ENCODE results near the gene ERBB4.
"Not testable (repeated sequence)": the region's sequence is repeated elsewhere in the genome, so short reads cannot be mapped to it uniquely, and the experiment has no call there.

ERBB4 gene

DNA sequence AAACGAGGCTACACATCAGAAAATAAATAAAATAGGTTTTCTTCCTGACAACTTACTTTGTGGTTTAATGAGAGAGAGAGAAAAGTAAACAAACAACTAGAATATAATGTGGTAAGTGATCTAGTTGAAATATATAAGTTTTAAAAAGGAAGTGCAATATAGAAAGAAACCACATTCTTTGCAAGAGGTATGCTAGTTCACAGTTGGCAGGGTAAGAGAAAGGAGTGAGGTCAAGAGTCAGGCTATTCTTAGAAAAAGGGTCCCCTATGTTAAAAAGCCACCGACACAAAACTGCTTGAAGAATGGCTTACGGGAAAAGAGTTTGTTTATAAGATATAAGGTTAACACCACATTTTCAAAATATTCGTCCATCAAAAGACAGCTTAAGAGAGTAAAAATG lies 462.1 kb downstream of the ERBB4 start:
- no peak for DNase-seq (ENCODE audit: low read depth)

DNA sequence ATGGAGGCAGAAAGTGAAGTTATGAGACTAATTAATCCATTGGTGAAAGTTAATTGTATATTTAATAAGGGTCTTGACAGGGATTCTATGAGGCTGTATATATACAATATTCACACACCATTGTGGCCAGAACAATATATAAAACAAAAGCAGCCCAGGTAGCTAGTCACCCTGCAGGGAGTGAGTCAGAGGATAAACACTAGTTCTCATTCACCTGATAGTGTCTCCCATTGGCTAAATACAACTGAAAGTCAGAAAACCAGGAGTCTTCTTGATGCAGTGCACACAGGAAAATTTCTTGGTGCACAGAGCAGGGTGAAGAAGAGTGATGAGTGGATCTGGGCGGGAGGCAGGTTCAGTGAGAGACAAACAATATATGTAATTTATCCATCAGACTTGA lies 465.2 kb downstream of the ERBB4 start:
- DNase-seq (ENCODE audit: low read depth) = no peak

DNA sequence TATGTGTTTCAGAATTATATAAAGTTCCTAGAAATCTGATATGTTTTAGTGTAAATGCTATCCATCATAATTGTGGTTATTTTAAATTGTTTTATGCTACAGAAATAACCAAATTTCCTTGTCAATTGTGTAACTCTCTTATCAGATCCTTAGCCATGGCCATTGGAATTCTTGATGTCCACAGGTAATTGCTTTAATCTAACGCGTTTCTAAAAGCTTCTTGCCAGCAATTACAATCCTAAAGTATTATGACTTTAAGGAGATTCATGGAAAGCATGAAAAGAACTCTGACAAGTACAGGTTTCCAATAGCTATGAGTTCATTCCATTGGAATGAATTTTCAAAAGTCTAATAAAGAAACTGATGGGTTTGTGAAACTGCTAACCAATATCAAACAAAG lies 472.1 kb downstream of the ERBB4 start:
- no peak for DNase-seq (ENCODE audit: low read depth)

DNA sequence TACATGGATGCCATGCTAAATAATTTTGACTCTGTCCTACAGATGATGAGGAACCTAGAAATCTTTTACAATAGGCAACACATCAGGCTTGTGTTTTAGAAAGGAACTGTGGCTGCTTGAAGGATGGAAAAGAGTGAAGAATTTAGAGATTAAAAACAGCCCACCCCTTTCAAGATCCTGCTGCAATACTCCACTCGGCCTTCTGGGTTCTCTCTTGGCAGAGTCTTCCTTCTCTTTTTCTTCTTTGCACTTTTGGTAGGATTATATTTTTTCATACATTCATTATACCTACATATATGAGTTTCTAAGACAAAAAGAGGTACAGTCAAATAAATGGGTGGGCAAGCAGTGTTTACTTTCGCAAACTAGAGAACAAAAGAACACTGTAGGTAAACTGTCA lies 474.3 kb downstream of the ERBB4 start:
- DNase-seq (ENCODE audit: low read depth) = no peak

DNA sequence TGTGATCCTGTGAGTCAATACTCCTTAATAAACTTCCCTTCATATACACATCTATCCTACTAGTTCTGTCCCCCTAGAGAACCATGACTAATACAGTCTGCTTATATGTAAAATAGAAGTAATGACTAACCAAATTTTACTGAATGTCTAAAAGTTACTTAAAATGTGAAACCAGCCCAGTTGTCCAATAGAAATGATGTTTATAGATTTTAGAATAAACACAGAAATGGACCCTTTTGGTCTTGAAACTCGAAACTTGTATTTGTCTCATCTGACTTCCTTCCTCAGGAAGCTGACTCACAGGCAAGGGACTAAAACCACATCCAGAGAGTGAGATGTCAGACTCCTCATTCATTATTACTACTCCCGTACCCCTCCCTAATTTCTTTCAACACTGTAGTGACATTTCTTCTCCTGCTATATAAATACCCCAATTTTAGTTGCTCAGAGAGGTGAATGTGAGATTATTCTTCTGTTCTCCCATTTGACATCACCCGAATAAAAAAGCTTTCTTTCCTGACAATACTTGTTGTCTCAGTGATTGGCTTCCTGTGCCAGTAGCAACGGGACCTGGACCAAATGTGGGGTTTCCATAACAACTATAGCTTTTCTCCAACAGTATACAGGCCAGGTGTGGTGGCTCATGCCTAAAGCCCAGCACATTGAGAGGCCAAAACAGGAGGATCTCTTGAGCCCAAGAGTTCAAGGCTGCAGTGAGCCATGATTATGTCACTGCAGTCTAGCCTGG lies 486.0 kb downstream of the ERBB4 start:
- no peak for DNase-seq (ENCODE audit: low read depth)

DNA sequence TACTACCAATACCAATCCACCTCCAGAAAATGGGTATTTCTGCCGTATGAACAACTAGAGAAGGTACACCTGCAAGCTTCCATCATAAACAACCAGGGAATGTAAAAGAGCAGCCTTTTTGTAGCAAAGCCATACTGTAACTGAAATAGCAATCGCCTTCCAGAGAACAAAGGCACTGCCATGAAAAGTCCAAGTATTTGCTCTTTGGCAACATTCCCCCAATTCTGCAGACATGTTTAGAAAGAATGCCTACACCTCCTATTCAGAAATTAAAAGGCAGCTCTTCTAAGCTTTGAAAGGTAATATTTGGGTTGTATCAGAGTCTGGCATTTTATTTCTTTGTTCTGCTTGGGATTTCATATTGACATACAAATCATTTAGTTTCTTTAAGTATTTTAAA lies 487.7 kb downstream of the ERBB4 start:
- no peak for DNase-seq (ENCODE audit: low read depth)

DNA sequence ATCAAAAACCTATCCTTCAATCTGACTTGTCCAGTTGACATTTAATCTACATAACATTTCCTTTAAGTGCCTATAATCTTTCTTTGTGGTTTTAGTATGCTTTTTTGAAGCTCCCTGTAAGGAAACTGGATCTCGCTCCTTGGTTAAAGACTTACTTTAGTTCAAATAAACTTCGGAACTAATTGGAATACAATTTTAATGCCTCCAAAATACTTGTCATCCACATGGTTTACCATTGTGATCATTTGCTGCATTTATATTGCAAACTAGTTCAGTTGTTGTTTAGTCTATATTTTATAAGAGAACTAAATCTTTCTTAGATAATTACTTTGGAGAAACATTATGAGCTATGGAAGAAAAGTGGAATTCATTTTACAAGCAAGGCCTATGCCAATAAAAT lies 496.0 kb downstream of the ERBB4 start:
- DNase-seq (ENCODE audit: low read depth) = no peak

DNA sequence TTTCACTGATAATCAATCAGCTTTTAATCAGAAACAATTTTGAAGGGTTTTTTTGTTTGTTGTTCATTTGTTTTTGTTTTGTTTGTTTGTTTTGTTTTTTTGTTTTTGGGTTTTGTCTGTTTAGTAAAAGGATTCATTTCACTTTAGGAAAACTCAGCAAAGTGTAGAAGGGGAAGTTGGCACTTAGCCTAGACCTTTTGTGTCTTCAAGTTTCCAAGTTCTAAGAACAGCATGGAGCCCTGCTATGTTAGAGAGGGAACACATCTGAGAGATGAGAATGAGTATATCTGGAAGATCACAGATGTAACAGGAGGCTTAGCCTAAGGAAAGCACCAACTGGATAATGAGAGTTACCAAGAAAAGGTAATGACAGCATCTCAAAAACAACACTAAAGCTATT lies 501.5 kb downstream of the ERBB4 start:
- DNase-seq (ENCODE audit: low read depth) = no peak

DNA sequence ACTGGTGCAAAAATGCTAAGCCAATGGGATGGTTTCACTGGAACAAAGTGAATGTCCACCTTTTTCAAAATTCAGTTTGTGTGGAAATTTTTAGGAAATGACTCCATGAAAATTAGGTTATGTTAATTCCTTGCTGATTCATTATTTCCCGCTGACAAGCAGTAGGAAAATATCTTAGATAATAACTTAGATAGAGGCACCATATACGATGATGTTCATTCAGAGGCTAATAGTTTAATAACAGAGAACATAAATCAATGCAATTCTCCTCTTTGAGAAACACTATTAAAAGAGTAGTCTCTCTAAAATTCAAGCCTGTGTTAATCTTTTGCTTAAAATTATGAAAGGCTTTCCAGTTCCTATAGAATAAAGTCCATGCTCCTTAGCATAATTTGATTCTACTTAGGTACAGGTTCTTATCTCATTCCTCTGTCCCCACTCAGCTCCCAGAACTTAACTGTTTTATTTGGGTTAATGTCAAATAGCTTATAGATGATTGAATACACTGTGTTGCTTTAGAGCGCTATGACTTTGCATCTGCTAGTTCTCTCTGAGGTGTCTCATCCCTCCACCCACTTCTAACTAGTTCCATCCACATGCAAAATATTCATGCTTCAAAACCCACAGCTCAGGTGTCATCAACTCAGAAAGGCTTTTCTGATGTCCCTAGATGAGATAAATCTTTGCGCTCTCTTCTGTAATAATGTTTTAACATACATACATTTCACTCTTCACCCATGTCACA lies 503.6 kb downstream of the ERBB4 start:
- no peak for DNase-seq (ENCODE audit: low read depth)

DNA sequence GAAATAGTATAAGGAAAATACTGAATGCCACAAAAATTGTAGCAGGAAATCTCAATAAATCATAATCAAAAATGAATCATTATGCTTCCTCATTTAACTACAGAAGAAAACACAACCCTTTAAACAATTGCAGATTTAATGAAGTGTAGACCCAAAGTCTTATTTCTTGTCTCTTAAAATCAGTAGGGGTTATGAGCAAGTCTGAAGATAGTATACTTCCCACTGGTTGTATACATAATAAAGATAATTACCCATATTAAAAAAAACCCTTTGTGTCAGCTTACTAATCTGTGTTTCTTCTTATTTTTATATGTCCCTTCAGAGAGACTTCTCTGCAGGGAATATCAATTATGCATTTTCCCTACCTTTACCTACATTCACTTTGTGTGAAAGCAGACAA lies 504.7 kb downstream of the ERBB4 start:
- no peak for DNase-seq (ENCODE audit: low read depth)

DNA sequence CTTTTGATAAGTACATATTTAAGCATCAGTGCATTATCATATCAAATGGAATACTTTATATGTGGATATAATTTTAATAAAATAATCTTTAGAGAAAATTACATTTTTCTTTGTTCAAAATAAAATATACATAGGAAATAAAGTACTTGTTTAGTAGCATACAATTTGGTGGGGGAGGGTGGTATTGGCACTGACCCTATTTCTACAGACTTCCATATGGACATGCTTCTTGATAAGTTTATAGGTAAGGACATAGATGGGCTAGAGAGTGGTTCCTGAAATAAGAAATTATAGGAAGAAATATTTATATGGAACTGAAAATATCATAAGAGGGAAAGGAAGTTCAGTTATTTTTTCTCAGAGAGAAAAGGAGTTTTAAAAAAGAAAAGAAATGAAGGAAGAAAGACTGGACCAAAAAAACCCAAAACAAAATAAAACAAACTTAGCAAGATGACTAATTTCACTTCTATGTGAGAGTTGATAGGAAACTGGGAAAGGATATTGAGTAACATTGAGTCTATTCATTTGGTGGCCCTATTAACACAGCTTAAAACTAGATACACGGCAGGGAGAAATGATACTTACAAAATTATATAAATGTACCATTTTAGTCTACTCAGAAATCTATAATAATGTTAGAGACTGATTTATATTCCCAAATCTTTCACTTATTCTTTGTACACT lies 505.9 kb downstream of the ERBB4 start:
- no peak for DNase-seq (ENCODE audit: low read depth)

DNA sequence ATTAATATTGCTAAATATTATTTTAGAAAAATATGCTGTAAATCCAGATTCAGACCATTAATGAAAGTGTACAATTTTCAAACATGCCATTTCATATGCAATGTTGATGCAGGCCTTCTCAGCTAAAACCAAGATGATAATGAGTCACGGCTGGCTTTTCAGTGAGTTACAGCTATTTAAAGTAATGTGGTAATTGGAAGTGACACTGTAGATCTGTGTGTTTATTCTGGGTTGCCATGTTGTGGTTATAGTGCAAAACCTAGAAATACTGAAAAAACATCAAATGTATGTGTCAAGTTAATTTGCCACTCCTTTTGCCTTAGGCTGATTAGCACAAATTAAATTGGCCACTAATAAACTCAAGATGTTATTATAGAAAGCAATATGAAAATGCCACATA lies 506.6 kb downstream of the ERBB4 start:
- DNase-seq (ENCODE audit: low read depth) = no peak

DNA sequence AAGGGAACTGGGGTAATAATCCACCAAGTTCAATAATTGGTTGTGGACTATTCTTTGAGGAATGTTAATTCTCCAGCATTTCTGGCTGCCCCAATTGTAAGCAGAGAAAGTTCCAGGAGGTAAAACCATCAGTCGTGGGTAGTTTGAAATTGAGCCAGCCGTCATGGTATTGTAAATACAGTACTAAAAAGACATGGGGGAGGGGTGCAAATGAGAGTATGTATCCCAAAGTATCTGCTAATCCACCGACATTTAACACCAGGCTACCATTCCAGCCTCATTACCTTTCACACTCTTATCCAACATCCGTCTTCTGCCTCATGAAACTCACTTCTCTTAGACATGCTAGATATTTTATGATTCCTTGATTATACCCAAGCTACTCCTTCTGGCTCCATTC lies 507.9 kb downstream of the ERBB4 start:
- DNase-seq (ENCODE audit: low read depth) = no peak

DNA sequence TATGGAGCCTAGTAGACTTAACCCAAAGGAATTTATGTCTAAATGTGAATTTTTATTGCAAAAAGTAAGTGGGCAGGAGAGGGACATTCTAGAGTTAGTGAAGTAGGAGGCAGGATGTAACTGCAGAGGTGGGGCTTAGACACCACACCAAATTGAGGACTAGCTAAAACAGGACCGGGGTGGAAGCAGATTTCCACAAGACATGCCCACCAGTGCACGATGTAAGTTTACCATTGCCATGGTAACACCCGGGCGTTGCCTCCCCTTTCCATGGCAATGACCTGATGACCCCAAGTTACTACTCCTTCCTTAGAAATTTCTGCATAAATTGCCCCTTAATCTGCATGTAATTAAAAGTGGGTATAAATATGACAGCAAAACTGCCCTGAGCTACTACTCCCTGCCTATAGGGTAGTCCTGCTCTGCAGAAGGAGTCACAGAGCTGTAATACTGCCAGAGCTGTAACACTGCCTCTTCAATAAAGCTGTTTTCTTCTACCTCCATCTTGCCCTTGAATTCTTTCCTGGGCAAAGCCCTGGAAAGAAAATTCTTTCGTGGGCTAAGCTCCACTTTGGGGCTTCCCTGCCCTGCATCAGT lies 509.7 kb downstream of the ERBB4 start:
- no peak for DNase-seq (ENCODE audit: low read depth)

DNA sequence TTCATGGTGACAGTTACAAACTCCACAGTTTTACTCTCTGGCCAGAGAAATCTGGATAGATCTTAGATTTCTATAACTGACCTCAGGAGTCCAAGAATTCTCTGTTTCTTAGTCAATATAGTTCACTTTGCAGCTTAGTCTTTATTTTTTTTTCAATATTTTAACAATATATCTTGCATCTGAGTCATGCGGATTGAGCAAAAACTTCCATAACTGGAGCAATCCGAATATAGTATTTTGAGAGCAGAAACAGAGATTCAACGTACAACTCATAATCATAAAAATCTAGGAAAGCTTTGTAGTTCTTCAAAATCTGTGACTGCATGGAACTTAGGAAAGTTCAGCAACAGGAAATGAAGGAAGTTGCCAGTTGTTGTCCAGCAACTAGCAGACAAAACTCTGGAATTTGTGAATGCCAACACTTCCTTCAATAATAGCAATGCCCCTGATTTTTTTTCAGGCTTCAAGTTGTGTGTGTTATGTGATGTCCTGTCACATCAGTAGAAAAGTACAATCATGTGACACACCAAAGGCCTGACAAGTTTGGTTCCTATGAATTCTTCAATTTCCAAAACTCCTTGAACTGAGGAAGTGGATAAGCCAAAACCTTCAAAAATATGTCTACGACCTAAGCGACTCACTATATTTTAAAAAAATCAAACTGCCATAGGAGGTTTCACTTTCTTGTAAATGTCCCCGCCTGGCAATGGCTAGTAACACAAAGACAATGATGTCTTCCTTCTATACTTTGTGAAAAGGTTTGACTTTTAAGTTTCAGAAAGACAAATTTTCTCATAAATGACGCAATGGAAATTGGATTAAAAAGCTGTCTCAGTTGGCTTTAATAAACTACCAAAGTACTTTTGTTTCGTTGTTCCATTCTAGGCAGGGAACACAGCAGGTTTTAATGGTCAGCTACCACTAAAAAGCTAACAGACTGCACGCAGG lies 510.6 kb downstream of the ERBB4 start:
- DNase-seq (ENCODE audit: low read depth) = no peak

DNA sequence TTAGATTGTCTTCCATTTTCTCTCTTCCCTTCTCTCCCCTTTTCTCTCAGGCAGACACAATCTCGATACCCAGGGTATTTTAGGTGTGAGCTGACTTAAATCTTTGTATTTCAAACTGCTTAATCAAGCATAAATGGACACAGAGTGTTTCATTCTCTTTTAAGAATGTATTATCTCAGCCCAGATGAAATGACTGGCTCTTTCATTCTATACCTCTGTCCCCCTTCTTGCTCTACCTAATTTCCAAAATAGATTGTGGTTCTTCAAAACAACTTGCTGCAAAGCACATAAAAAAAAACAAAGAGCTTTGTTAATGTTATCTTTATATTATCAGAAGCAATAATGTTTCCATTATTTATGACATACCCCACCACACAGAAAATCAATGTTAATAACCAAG lies 514.6 kb downstream of the ERBB4 start:
- no peak for DNase-seq (ENCODE audit: low read depth)

DNA sequence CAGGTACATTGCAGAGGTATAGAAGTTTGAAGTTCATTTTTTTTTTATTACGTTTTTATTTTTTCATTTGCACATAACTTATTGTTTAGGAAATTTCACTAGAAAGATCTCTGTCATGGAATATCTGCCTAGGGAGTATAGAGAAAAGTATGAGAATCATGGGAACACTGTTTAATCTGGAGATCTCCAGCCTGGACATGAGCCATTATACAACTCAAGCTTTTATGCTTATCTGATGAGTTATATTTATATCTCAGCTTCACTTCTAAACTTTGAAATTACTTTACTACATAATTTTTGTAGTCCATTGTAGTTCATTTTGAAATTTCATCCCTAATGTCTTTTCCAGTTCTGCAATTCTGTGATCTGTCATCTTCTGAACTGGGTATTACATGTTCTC lies 515.6 kb downstream of the ERBB4 start:
- DNase-seq (ENCODE audit: low read depth) = no peak

DNA sequence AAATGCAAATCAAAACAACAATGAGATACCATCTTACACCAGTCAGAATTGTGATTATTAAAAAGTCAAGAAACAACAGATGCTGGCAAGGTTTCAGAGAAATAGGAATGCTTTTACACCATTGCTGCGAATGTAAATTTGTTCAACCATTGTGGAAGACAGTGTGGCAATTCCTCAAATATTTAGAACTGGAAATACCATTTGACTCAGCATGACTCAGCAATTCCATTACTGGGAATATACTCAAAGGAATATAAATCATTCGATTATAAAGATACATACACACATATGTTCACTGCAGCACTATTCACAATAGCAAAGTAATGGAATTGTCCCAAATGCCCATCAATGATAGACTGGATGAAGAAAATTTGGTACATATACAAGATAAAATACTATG lies 516.7 kb downstream of the ERBB4 start:
- no peak for DNase-seq (ENCODE audit: low read depth)

DNA sequence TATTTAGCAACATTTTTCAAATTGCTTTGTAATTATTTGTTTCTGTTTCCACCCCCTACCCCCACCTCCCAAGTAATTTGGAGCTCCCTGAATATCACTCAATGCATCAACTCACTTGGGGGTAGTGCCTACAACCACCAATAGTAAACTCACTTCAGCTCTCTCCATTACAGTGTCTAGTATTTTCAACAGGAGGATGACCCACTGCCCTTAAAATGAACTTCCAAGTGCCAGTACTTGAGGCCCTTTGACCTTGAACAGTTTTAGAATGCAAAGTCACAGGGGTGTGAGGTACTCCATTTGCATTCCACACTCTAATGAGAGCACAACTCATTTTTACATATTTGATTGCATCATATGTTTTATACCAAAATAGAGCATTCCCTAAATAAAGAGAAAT lies 523.0 kb downstream of the ERBB4 start:
- DNase-seq (ENCODE audit: low read depth) = no peak

DNA sequence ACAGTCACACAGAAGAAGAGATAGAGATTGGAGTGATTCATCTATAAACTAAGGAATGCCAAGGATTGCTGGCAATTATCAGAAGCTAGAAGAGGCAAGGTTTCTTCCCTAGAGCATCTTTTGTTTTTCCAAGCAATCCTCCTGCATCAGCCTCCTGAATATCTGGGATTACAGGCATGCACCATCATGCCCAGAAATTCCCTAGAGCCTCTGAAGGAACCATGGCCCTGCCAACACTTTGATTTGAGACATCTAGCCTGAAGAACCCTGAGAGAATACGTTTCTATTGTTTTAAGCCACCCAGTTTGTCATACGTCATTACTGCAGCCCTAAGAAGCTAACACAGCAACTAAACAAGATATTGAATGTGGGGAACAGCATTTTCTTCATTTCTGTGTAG lies 525.0 kb downstream of the ERBB4 start:
- no peak for DNase-seq (ENCODE audit: low read depth)

DNA sequence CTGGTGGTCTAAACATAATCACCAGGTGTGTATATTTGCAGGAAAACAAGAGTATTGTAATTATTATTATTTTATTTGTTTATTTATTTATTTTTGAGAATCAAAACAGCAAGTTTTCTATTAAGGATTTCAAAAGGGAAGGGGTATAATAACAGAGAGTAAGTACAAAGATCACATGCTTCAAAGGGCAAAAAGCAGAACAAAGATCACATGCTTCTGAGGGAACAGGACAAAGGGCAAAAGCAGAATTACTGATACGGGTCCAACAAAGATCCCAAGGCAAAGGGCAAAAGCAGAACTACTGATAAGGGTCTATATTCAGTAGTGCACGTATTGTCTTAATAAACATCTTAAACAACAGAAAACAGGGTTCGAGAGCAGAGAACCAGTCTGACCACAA lies 528.3 kb downstream of the ERBB4 start:
- not testable (repeated sequence) for DNase-seq (ENCODE audit: low read depth)

DNA sequence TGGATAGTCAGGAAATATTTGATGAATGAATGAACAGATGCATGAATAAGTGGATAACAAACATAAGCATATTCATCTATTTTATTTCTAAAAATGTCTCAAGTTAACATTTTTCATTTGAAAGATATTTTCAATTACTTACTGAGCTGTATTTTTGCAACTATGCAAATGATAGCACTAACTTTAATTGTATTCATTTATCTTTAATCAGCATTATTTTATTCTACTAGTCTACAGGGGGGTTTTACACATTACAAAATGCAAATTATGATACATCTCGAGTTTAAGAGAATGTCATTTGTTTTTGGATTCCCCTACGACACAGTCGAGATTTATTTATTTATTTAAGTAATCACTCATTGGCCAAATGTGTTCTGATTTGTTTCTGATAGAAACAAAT lies 530.6 kb downstream of the ERBB4 start:
- DNase-seq (ENCODE audit: low read depth) = no peak
